HEK293T (cell line): ENCODE measurements around the gene RHBDD1.

Source experiments
- CTCF ChIA-PET: fragments of 350-600 bp; formaldehyde crosslinking; extraction: SDS; loops from one replicate; lab custom pipeline; 2021; ENCODE audit warnings: antibody characterized with exemption, inconsistent platforms; lab: Yijun Ruan, JAX
- POLR2A ChIA-PET: fragments of 350-600 bp; formaldehyde crosslinking; extraction: SDS; loops from one replicate; lab custom pipeline; 2020; ENCODE audit warnings: antibody characterized with exemption, inconsistent platforms; lab: Yijun Ruan, JAX
- DNase-seq: peaks from one replicate; pipeline ENCODE4 v3.0.0; 2012; ENCODE audit warnings: mixed read lengths; ENCODE audit errors: extremely low spot score
- ARNT ChIP-seq: fragments of 450-650 bp; IDR thresholded peaks from 2 replicates; pipeline ENCODE4 v1.6.1; 2017; ENCODE audit warnings: mild to moderate bottlenecking
- BHLHE40 ChIP-seq: fragments of 450-650 bp; IDR thresholded peaks from 2 replicates; pipeline ENCODE4 v1.6.1; 2016; ENCODE audit warnings: mild to moderate bottlenecking, moderate library complexity, borderline replicate concordance
- CTBP1 ChIP-seq: fragments of 450-650 bp; IDR thresholded peaks from 2 replicates; pipeline ENCODE4 v1.6.1; 2016; ENCODE audit warnings: borderline replicate concordance
- ELF4 ChIP-seq: fragments of 450-650 bp; IDR thresholded peaks from 2 replicates; pipeline ENCODE4 v1.6.1; 2017; ENCODE audit warnings: antibody characterized with exemption
- FOXA1 ChIP-seq: fragments of 450-650 bp; IDR thresholded peaks from 2 replicates; pipeline ENCODE4 v1.6.1; 2016; ENCODE audit warnings: mild to moderate bottlenecking
- FOXK2 ChIP-seq: fragments of 450-650 bp; IDR thresholded peaks from 2 replicates; pipeline ENCODE4 v1.6.1; 2016; ENCODE audit warnings: mild to moderate bottlenecking
- FOXM1 ChIP-seq: fragments of 450-650 bp; IDR thresholded peaks from 2 replicates; pipeline ENCODE4 v1.6.1; 2017; ENCODE audit warnings: mild to moderate bottlenecking, borderline replicate concordance
- HDGF ChIP-seq: fragments of 450-650 bp; IDR thresholded peaks from 2 replicates; pipeline ENCODE4 v1.6.1; 2017; ENCODE audit warnings: antibody characterized with exemption, borderline replicate concordance
- L3MBTL2 ChIP-seq: fragments of 450-650 bp; conservative IDR thresholded peaks from 2 replicates; pipeline ENCODE4 v1.6.1; 2016; ENCODE audit warnings: mild to moderate bottlenecking
- LEF1 ChIP-seq: fragments of 450-650 bp; IDR thresholded peaks from 2 replicates; pipeline ENCODE4 v1.6.1; 2017; ENCODE audit warnings: mild to moderate bottlenecking, borderline replicate concordance
- NFRKB ChIP-seq: fragments of 450-650 bp; IDR thresholded peaks from 2 replicates; pipeline ENCODE4 v1.6.1; 2016; ENCODE audit warnings: mild to moderate bottlenecking, moderate library complexity
- SP1 ChIP-seq: fragments of 450-650 bp; IDR thresholded peaks from 2 replicates; pipeline ENCODE4 v1.6.1; 2017
- SUZ12 ChIP-seq: fragments of 450-650 bp; IDR thresholded peaks from 2 replicates; pipeline ENCODE4 v1.6.1; 2016; ENCODE audit warnings: mild to moderate bottlenecking
- TARDBP ChIP-seq: fragments of 450-650 bp; IDR thresholded peaks from 2 replicates; pipeline ENCODE4 v1.6.1; 2016
- ZNF384 ChIP-seq: fragments of 450-650 bp; IDR thresholded peaks from 2 replicates; pipeline ENCODE4 v1.6.1; 2016
- TF ChIP-seq, protein P1 (sequence below): fragments of 450-650 bp; IDR thresholded peaks from 2 replicates; pipeline ENCODE4 v1.6.1; 2016

RHBDD1 gene

DNA sequence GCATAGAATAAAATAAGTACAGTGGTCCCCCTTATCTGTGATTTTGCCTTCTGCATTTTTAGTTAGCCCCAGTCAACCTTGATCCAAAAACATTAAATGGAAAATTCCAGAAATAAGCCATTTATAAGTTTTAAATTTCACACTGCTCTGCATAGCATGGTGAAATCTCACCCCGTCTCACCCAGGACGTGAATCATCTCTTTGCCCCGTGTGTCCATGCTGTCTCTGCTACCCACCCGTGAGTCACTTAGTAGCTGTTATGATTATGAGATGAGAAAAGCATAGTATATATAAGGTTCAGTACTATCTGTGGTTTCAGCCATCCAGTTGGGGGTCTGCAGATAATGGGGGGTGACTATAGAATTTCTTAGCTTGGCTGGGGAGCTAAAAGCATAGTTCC lies 67.3 kb downstream of the RHBDD1 start:
- POLR2A ChIA-PET = no interaction called here
- TF ChIP-seq FOXK2 = no peak
- TF ChIP-seq L3MBTL2 = no peak
- TF ChIP-seq, protein P1, sequence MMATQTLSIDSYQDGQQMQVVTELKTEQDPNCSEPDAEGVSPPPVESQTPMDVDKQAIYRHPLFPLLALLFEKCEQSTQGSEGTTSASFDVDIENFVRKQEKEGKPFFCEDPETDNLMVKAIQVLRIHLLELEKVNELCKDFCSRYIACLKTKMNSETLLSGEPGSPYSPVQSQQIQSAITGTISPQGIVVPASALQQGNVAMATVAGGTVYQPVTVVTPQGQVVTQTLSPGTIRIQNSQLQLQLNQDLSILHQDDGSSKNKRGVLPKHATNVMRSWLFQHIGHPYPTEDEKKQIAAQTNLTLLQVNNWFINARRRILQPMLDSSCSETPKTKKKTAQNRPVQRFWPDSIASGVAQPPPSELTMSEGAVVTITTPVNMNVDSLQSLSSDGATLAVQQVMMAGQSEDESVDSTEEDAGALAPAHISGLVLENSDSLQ = no peak
- no peak for TF ChIP-seq TARDBP
- TF ChIP-seq CTBP1 = no peak
- no peak for TF ChIP-seq SUZ12
- TF ChIP-seq SP1 = no peak
- CTCF ChIA-PET = no interaction called here
- DNase-seq = no peak

DNA sequence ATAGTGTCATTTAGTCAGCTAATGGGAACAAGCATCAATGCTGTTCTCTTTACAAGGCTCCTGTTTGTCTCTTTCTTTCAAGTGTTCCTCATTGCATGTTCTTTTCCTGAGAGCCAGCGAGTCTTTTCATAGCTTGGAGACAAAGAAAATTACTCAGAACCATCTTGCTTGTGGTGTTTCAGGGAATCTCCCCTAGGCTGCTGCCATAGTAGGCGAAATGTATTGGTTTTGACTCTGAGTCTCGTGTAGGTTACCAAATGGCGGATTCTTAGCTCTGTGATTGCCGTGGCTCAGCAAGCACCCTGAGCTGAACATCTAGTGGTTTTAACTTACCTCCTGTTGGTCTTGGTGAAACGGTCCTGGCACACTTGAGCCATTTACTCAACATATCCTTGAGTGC lies 68.7 kb downstream of the RHBDD1 start:
- ChIA-PET CTCF (no interaction called here), POLR2A (no interaction called here)
- no peak for DNase-seq
- TF ChIP-seq CTBP1 (no peak), FOXK2 (no peak), FOXA1 (no peak), SP1 (no peak), ELF4 (no peak), L3MBTL2 (no peak), HDGF (no peak), NFRKB (no peak), SUZ12 (no peak), LEF1 (no peak), TARDBP (no peak), BHLHE40 (no peak), ZNF384 (no peak), ARNT (no peak), FOXM1 (no peak)
- TF ChIP-seq, protein P1 = no peak

DNA sequence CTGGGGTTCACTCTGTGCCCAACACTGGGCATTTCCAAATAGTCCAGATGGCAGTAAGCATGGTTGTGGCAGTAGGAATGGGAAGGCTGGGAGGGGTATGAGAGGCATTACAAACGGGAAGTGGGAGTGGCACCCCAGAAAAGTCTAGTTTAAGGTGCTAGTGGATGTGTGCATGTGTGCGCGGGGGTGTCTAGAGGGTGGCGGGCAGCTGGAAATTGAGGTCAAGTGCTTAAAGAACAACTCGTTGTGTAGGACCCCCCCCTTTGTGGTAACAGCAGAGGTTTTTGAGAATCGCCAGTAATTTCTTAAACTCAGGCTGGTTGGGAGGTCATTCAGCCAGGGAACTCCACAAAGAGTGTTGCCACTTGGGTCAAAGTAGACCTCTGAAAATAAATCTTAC lies 69.9 kb downstream of the RHBDD1 start:
- DNase-seq = no peak
- CTCF ChIA-PET = no interaction called here
- TF ChIP-seq SP1 (no peak), BHLHE40 (no peak), NFRKB (no peak), FOXA1 (no peak), ARNT (no peak), ELF4 (no peak), L3MBTL2 (no peak), FOXK2 (no peak)
- TF ChIP-seq, protein P1 = no peak
- POLR2A ChIA-PET = no interaction called here

DNA sequence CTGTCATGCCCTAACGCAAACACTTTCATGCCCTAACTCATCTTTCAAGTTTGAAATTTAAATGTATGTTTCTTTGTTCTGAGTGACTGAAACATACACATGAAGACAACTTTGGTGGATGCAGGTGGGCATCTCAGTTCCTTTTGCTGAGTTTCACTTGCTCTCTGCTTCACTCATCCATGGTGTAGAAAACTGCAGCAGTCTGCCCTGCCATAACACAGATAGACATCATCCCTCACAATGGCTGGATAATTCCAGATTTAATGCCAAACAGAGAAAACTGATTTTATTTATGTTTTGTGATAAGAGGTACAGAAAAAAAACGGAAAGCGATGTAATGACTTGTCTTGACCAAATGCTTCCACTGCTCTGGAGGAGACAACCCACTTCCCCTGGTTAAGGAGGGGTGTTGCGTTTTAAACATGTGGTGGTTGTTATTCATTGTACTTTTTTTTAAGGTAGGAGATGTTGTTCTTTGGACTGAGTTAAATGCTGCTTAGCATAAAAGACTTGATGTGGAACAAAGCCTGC lies 70.4 kb downstream of the RHBDD1 start:
- CTCF ChIA-PET = no interaction called here
- TF ChIP-seq ELF4 (no peak), L3MBTL2 (no peak), LEF1 (no peak), HDGF (no peak), ZNF384 (no peak), FOXK2 (no peak), BHLHE40 (no peak), TARDBP (no peak), SUZ12 (no peak), CTBP1 (no peak), NFRKB (no peak), ARNT (no peak), SP1 (no peak)
- TF ChIP-seq, protein P1 = no peak
- no peak for DNase-seq
- POLR2A ChIA-PET = no interaction called here

DNA sequence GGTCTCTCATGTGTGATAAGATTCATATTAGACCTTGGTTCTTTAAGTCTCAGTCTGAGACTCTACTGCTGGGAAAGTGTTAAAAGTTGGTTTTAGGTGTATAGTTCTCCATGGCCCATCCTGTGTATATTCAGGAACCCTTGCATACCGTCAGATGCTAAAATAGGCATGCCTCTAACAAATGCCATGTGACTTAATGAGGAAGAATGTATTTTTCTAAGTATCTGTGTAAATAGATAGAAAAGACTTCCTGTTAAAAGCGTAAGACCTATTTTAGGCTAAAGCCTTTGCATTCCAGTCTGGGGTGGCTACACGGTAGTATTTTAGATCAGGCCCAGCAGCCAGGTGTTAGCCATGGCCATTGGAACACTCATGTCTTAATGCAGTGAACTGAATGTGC lies 73.3 kb downstream of the RHBDD1 start:
- POLR2A ChIA-PET = no interaction called here
- no peak for DNase-seq
- CTCF ChIA-PET = interaction anchor here (0.6 kb wide), 1 partner anchor 88 kb away, joined by 3 read pairs; no protein-coding TSS in a partner anchor
- TF ChIP-seq LEF1 = no peak
- TF ChIP-seq ARNT = no peak
- TF ChIP-seq HDGF = no peak
- TF ChIP-seq CTBP1 = no peak
- no peak for TF ChIP-seq NFRKB
- no peak for TF ChIP-seq ELF4
- TF ChIP-seq, protein P1 = no peak
- no peak for TF ChIP-seq SP1
- no peak for TF ChIP-seq ZNF384
- no peak for TF ChIP-seq SUZ12
- TF ChIP-seq FOXA1 = no peak
- TF ChIP-seq FOXM1 = no peak

DNA sequence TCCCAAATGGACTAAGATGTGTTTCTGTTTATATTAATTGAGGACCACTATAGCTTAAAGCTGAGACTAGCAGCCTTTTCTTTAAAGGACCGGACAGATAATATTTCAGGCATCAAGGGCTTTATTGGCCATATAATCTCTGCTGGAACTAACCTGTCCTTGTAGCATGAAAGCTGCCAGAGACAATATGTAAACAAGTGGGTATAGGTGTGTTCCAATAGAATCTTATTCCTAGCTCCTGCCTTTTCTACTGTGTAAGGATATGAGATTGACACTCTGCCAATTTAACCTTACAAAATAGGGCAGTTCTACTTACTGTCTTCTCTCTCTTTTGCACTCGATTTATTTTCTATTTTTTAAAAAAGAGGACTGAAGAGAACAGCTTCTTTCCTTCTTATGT lies 74.0 kb downstream of the RHBDD1 start:
- TF ChIP-seq BHLHE40 (no peak), FOXK2 (no peak), FOXA1 (no peak), ELF4 (no peak), CTBP1 (no peak), HDGF (no peak), ZNF384 (no peak), NFRKB (no peak), SP1 (no peak)
- DNase-seq = no peak
- CTCF ChIA-PET = no interaction called here
- POLR2A ChIA-PET = no interaction called here
